Smooth muscle cell of the brain vasculature (primary cell): ENCODE measurements around the gene AGXT.
"Not testable (repeated sequence)": the region's sequence is repeated elsewhere in the genome, so short reads cannot be mapped to it uniquely, and the experiment has no call there.

Experiments used
- DNase-seq: peaks from one replicate; pipeline ENCODE4 v3.0.0-alpha.2; 2012; ENCODE audit warnings: low read depth, low spot score

AGXT gene

GRCh38 chr2:240839152-240840143 lies 29.2 kb upstream of the AGXT start:
- DNase-seq: no peak

- peak; percentile 20 for DNase-seq
Measured at GRCh38 chr2:240840435-240841060, 28.1 kb upstream of the AGXT start.

- DNase-seq: not testable (repeated sequence)
Measured at GRCh38 chr2:240846309-240846708, 22.3 kb upstream of the AGXT start.

- DNase-seq: no peak
Measured at GRCh38 chr2:240846873-240847595, 21.6 kb upstream of the AGXT start.

GRCh38 chr2:240847817-240848216 lies 20.8 kb upstream of the AGXT start:
- no peak for DNase-seq

GRCh38 chr2:240848900-240849680 lies 19.5 kb upstream of the AGXT start:
- no peak for DNase-seq

GRCh38 chr2:240850026-240850425 lies 18.6 kb upstream of the AGXT start:
- no peak for DNase-seq

GRCh38 chr2:240850756-240851077 lies 17.9 kb upstream of the AGXT start:
- no peak for DNase-seq

- DNase-seq: peak; percentile 62
Measured at GRCh38 chr2:240851078-240851991, 17.3 kb upstream of the AGXT start.

- no peak for DNase-seq
Measured at GRCh38 chr2:240852671-240853314, 15.8 kb upstream of the AGXT start.

GRCh38 chr2:240855670-240856069 lies 13.0 kb upstream of the AGXT start:
- no peak for DNase-seq

- DNase-seq: no peak
Measured at GRCh38 chr2:240856151-240856980, 12.3 kb upstream of the AGXT start.

GRCh38 chr2:240857039-240858008 lies 11.3 kb upstream of the AGXT start:
- DNase-seq: no peak

GRCh38 chr2:240858321-240858720 lies 10.3 kb upstream of the AGXT start:
- DNase-seq: no peak

- DNase-seq: no peak
Measured at GRCh38 chr2:240858871-240859270, 9.8 kb upstream of the AGXT start.

GRCh38 chr2:240861547-240861946 lies 7.1 kb upstream of the AGXT start:
- DNase-seq: no peak

GRCh38 chr2:240864475-240864874 lies 4.1 kb upstream of the AGXT start:
- DNase-seq: no peak

- DNase-seq: no peak
Measured at GRCh38 chr2:240865391-240865790, 3.2 kb upstream of the AGXT start.
